ENCODE measurements around the gene ARHGAP33. TPM values are rescaled to one million over a fixed set of nuclear protein-coding genes. Genes with fewer than 3 reads are reported as not detected.

ARHGAP33 gene
- total and polyA plus RNA-seq, 2 donors from 2014 or later = 5.6 to 18.5 TPM

DNA sequence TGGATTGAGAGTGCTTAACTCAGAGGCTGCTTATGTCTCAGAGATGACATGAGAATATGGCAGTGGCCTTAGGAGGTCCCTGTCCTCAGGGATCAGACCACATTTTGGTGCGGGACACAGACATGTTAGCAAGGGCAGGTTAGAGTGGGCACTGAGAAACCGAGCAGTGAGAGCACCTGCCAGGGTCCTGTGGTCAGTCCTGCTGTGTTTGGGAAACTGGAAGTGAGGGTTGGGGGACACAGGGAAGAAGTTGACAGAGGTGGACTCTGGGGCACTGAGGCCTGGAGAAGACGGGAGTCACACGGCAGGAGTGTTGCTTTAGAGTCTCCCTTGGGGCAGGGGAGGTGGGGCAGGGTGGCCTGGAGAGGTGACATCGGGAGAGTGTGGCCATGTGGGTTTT, 40.5 kb upstream of the ARHGAP33 start:
- FAIRE-seq = no peak
- Histone ChIP-seq H3K9ac (ENCODE audit: low read length in 3 of 3) (no peak overlapping the region), H3K27ac (ENCODE audit: low read depth in 2 of 2, low read length in 2 of 2) (no peak overlapping the region), H3K36me3 (ENCODE audit: control insufficient read depth in 2 of 3, insufficient read depth in 3 of 3, low read length in 3 of 3) (peaks cover 2 to 45% (median 24%) of the 10 kb centered on the region in 3 donors), H3K4me1 (ENCODE audit: control insufficient read depth in 2 of 3, insufficient read depth in 2 of 3, low read depth in 1 of 3, low read length in 3 of 3) (peaks cover 0 to 3% (median 0%) of the 10 kb centered on the region in 3 donors), H3K4me3 (ENCODE audit: low read length in 3 of 3) (no peak overlapping the region), H3K27me3 (ENCODE audit: control insufficient read depth, insufficient read depth, low read length) (no peaks in the 10 kb centered on the region), H3K9me3 (ENCODE audit: control insufficient read depth in 2 of 3, insufficient read depth in 1 of 3, low read length in 3 of 3) (no peaks in the 10 kb centered on the region)
- intact Hi-C loops (cut with DNase I) = no loop called here
- TF ChIP-seq, protein P1, sequence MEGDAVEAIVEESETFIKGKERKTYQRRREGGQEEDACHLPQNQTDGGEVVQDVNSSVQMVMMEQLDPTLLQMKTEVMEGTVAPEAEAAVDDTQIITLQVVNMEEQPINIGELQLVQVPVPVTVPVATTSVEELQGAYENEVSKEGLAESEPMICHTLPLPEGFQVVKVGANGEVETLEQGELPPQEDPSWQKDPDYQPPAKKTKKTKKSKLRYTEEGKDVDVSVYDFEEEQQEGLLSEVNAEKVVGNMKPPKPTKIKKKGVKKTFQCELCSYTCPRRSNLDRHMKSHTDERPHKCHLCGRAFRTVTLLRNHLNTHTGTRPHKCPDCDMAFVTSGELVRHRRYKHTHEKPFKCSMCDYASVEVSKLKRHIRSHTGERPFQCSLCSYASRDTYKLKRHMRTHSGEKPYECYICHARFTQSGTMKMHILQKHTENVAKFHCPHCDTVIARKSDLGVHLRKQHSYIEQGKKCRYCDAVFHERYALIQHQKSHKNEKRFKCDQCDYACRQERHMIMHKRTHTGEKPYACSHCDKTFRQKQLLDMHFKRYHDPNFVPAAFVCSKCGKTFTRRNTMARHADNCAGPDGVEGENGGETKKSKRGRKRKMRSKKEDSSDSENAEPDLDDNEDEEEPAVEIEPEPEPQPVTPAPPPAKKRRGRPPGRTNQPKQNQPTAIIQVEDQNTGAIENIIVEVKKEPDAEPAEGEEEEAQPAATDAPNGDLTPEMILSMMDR (IDR thresholded peaks at IDR 0.05; ENCODE audit: borderline replicate concordance, extremely low read depth, insufficient read depth) = no peak
- DNase-seq = no peak

DNA sequence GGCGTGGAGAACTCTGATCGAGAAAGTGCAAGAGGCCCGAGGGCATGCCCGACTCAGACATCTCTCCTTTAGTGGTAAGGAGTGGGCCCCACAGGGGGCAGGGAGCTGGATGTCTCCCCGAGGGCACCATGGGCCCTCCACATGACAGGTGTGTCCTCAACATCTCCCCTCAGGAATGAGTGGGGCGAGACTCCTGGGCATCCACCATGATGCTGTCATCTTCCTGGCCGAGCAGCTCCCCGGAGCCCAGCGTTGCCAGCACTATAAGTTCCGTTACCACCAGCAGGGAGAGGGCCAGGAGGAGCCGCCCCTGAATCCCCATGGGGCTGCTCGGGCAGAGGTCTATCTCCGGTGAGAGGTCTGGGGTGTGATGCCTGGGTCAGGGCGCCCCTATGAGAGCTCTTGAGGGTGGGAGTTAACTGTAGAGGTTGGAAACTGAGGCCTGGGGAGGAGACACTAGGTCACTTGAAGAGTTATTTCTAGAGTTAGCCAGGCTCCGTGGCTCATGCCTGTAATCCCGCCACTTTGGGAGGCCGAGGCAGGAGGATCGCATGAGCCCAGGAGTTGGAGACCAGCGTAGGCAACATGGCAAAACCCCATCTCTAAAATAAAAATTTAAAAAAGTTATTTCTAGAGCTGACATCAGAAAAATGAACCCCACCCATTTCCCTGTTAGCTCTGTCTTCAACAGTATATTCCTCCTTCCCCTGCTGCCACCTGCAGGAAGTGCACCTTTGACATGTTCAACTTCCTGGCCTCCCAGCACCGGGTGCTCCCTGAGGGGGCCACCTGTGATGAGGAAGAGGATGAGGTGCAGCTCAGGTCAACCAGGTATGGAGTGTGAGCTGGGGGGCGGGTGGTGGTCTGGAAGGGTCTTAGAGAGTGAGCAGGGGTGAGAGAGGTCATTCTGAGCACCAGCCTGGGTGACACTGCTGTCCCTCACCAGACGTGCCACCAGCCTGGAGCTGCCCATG, 38.2 kb upstream of the ARHGAP33 start:
- DNase-seq (peak in 1 of 5 donors; percentile 73), FAIRE-seq (no peak)
- Histone ChIP-seq H3K27me3 (ENCODE audit: control insufficient read depth, insufficient read depth, low read length) (no peaks in the 10 kb centered on the region), H3K9ac (ENCODE audit: low read length in 3 of 3) (no peak overlapping the region), H3K36me3 (ENCODE audit: control insufficient read depth in 2 of 3, insufficient read depth in 3 of 3, low read length in 3 of 3) (peaks cover 2 to 22% (median 11%) of the 10 kb centered on the region in 3 donors), H3K27ac (ENCODE audit: low read depth in 2 of 2, low read length in 2 of 2) (no peak overlapping the region), H3K4me3 (ENCODE audit: low read length in 3 of 3) (no peak overlapping the region), H3K4me1 (ENCODE audit: control insufficient read depth in 2 of 3, insufficient read depth in 2 of 3, low read depth in 1 of 3, low read length in 3 of 3) (peaks cover 0 to 8% (median 0%) of the 10 kb centered on the region in 3 donors), H3K9me3 (ENCODE audit: control insufficient read depth in 2 of 3, insufficient read depth in 1 of 3, low read length in 3 of 3) (no peaks in the 10 kb centered on the region)
- intact Hi-C loops (cut with DNase I) = no loop called here
- TF ChIP-seq, protein P1 (IDR thresholded peaks at IDR 0.05; ENCODE audit: borderline replicate concordance, extremely low read depth, insufficient read depth) = peak; percentile 25

DNA sequence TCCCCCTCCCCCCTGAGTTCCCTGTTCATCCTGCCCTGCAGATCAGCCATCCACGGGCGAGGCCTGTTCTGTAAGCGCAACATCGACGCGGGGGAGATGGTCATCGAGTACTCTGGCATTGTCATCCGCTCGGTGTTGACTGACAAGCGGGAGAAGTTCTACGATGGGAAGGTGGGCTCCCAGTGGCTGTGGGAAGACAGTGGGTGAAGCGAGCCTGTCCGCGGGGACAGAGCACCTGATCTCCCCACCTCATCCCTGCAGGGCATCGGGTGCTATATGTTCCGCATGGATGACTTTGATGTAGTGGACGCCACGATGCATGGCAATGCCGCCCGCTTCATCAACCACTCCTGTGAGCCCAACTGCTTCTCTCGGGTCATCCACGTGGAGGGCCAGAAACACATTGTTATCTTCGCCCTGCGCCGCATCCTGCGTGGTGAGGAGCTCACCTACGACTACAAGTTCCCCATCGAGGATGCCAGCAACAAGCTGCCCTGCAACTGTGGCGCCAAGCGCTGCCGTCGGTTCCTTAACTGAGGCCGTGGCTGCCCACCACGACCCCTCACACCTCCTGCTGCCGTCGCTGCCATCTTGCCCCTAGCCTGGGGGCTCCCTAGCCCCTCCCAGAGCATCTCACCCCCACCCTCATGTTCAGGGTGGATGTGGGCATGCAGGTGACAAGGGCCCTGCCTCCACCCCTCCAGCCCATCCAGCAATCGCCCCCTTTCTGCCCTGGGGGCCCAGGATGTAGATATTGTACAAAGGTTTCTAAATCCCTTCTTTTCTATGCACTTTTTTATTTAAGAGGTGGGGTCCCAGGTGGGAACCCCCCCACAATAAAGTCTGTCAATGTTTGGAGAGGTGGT, 37.1 kb upstream of the ARHGAP33 start:
- peak in 2 of 5 donors; percentile 56 to 78 for DNase-seq
- TF ChIP-seq, protein P1 (IDR thresholded peaks at IDR 0.05; ENCODE audit: borderline replicate concordance, extremely low read depth, insufficient read depth) = no peak
- H3K9ac ChIP-seq (ENCODE audit: low read length in 3 of 3) = no peak overlapping the region
- no peaks in the 10 kb centered on the region for H3K9me3 ChIP-seq (ENCODE audit: control insufficient read depth in 2 of 3, insufficient read depth in 1 of 3, low read length in 3 of 3)
- no peak for FAIRE-seq
- H3K27me3 ChIP-seq (ENCODE audit: control insufficient read depth, insufficient read depth, low read length) = no peaks in the 10 kb centered on the region
- intact Hi-C loops (cut with DNase I) = no loop called here
- H3K36me3 ChIP-seq (ENCODE audit: control insufficient read depth in 2 of 3, insufficient read depth in 3 of 3, low read length in 3 of 3) = peaks cover 2 to 21% (median 11%) of the 10 kb centered on the region in 3 donors
- H3K27ac ChIP-seq (ENCODE audit: low read depth in 2 of 2, low read length in 2 of 2) = no peak overlapping the region
- no peak overlapping the region for H3K4me3 ChIP-seq (ENCODE audit: low read length in 3 of 3)
- peaks cover 0 to 8% (median 0%) of the 10 kb centered on the region in 3 donors for H3K4me1 ChIP-seq (ENCODE audit: control insufficient read depth in 2 of 3, insufficient read depth in 2 of 3, low read depth in 1 of 3, low read length in 3 of 3)

Measured in kidney (tissue), 14 donors.